NCI-H1436 (cell line): Measurements from ENCODE around the gene OXSR1.
"Not testable (repeated sequence)": the region's sequence is repeated elsewhere in the genome, so short reads cannot be mapped to it uniquely, and the experiment has no call there.

Source experiments
- DNase-seq: peaks from one replicate; lab custom pipeline; 2025; lab: John Stamatoyannopoulos, UW

OXSR1 gene

GRCh38 chr3:38227989-38228388 is 62.7 kb downstream of the OXSR1 start:
- DNase-seq: no peak

- no peak for DNase-seq
Observed at GRCh38 chr3:38229036-38229435, 63.7 kb downstream of the OXSR1 start.

- no peak for DNase-seq
Observed at GRCh38 chr3:38232701-38233100, 67.4 kb downstream of the OXSR1 start.

GRCh38 chr3:38235466-38235865 is 70.1 kb downstream of the OXSR1 start:
- DNase-seq: no peak

- no peak for DNase-seq
Observed at GRCh38 chr3:38238416-38239008, 73.2 kb downstream of the OXSR1 start.

GRCh38 chr3:38242812-38243211 is 77.5 kb downstream of the OXSR1 start:
- DNase-seq: not testable (repeated sequence)

GRCh38 chr3:38245930-38246329 is 80.6 kb downstream of the OXSR1 start:
- DNase-seq: no peak

- DNase-seq: no peak
Observed at GRCh38 chr3:38247366-38248035, 82.2 kb downstream of the OXSR1 start.

- DNase-seq: no peak
Observed at GRCh38 chr3:38250198-38250597, 84.9 kb downstream of the OXSR1 start.

- no peak for DNase-seq
Observed at GRCh38 chr3:38251197-38251596, 85.9 kb downstream of the OXSR1 start.

- DNase-seq: no peak
Observed at GRCh38 chr3:38253704-38254103, 88.4 kb downstream of the OXSR1 start.

- no peak for DNase-seq
Observed at GRCh38 chr3:38254872-38255271, 89.5 kb downstream of the OXSR1 start.

- DNase-seq: no peak
Observed at GRCh38 chr3:38255627-38256026, 90.3 kb downstream of the OXSR1 start.

- DNase-seq: no peak
Observed at GRCh38 chr3:38257583-38257982, 92.2 kb downstream of the OXSR1 start.

GRCh38 chr3:38260474-38260873 is 95.1 kb downstream of the OXSR1 start:
- no peak for DNase-seq

- no peak for DNase-seq
Observed at GRCh38 chr3:38264353-38264771, 99.0 kb downstream of the OXSR1 start.

- DNase-seq: no peak
Observed at GRCh38 chr3:38264779-38265178, 99.4 kb downstream of the OXSR1 start.

- no peak for DNase-seq
Observed at GRCh38 chr3:38265604-38266307, 100.4 kb downstream of the OXSR1 start, which contains the start of gene SLC22A13. Gene SLC22A13, plus strand, starts transcription at chr3:38265812. Its CDS starts 49 bp downstream, at chr3:38265861.

GRCh38 chr3:38266810-38267209 is 101.5 kb downstream of the OXSR1 start:
- DNase-seq: no peak

GRCh38 chr3:38267662-38268061 is 102.3 kb downstream of the OXSR1 start:
- no peak for DNase-seq

- DNase-seq: no peak
Observed at GRCh38 chr3:38268087-38268486, 102.8 kb downstream of the OXSR1 start.

- DNase-seq: no peak
Observed at GRCh38 chr3:38268522-38268921, 103.2 kb downstream of the OXSR1 start.

- no peak for DNase-seq
Observed at GRCh38 chr3:38270606-38271005, 105.3 kb downstream of the OXSR1 start.
